DND-41 (cell line): ENCODE measurements around the gene SFT2D1.

Experiments
- ATAC-seq: fragments of 200-7000 bp; cut with Tn5 transposase; 3 replicates; pipeline ENCODE4 v1.9.1; 2021; ENCODE audit warnings: low read depth; ENCODE audit not compliant: insufficient read depth
- DNase-seq: peaks from one replicate; pipeline ENCODE4 v3.0.0-alpha.2; 2020
- H2AFZ ChIP-seq: 2 replicates; pipeline ENCODE4 v1.6.0; 2012; ENCODE audit warnings: low read depth, low read length
- H3K27ac ChIP-seq: 2 replicates; pipeline ENCODE4 v1.5.1; 2012; ENCODE audit warnings: low read length, inconsistent platforms
- H3K27me3 ChIP-seq: fragments of 200-600 bp; sonication (generic); 2 replicates; pipeline ENCODE4 v1.6.0; 2012; ENCODE audit warnings: low read length, mild to moderate bottlenecking, inconsistent platforms; ENCODE audit not compliant: insufficient read depth, poor library complexity
- H3K36me3 ChIP-seq: 2 replicates; pipeline ENCODE4 v1.5.1; 2012; ENCODE audit warnings: low read length, inconsistent platforms; ENCODE audit not compliant: insufficient read depth
- H3K4me1 ChIP-seq: 2 replicates; pipeline ENCODE4 v1.5.1; 2012; ENCODE audit warnings: mild to moderate bottlenecking, low read length; ENCODE audit not compliant: insufficient read depth
- H3K4me2 ChIP-seq: 2 replicates; pipeline ENCODE4 v1.6.0; 2012; ENCODE audit warnings: mild to moderate bottlenecking, moderate library complexity, low read length, inconsistent platforms; ENCODE audit not compliant: insufficient read depth
- H3K4me3 ChIP-seq, 2 experiments: fragments of 200-600 bp in 1 of 2; shearing (Covaris generic) in 1 of 2; 2 replicates each; pipeline ENCODE4 v1.5.1; 2012 to 2016; ENCODE audit warnings: inconsistent platforms in 2 of 2, low read length in 2 of 2, mild to moderate bottlenecking in 2 of 2, low read depth in 1 of 2, moderate library complexity in 1 of 2
- H3K79me2 ChIP-seq: 2 replicates; pipeline ENCODE4 v1.6.0; 2012; ENCODE audit warnings: low read length, inconsistent platforms; ENCODE audit not compliant: insufficient read depth
- H3K9ac ChIP-seq: 2 replicates; pipeline ENCODE4 v1.6.0; 2012; ENCODE audit warnings: low read depth, mild to moderate bottlenecking, inconsistent platforms, low read length, moderate library complexity
- H3K9me3 ChIP-seq: 2 replicates; pipeline ENCODE4 v1.5.1; 2012; ENCODE audit warnings: low read length, moderate library complexity, mild to moderate bottlenecking, inconsistent platforms; ENCODE audit not compliant: insufficient read depth, severe bottlenecking
- H4K20me1 ChIP-seq: 2 replicates; pipeline ENCODE4 v1.6.0; 2012; ENCODE audit warnings: low read length; ENCODE audit not compliant: insufficient read depth
- EZH2 ChIP-seq: IDR thresholded peaks from 3 replicates; pipeline ENCODE4 v1.6.1; 2012; ENCODE audit warnings: borderline replicate concordance, low read depth, mild to moderate bottlenecking, moderate library complexity, low read length, inconsistent platforms; ENCODE audit not compliant: severe bottlenecking
- TF ChIP-seq, protein P1 (sequence below): IDR thresholded peaks from 2 replicates; pipeline ENCODE4 v1.5.1; 2012; ENCODE audit warnings: borderline replicate concordance, low read length, moderate library complexity, mild to moderate bottlenecking; ENCODE audit not compliant: poor library complexity, severe bottlenecking; ENCODE audit errors: extremely low read depth

The SFT2D1 gene

DNA sequence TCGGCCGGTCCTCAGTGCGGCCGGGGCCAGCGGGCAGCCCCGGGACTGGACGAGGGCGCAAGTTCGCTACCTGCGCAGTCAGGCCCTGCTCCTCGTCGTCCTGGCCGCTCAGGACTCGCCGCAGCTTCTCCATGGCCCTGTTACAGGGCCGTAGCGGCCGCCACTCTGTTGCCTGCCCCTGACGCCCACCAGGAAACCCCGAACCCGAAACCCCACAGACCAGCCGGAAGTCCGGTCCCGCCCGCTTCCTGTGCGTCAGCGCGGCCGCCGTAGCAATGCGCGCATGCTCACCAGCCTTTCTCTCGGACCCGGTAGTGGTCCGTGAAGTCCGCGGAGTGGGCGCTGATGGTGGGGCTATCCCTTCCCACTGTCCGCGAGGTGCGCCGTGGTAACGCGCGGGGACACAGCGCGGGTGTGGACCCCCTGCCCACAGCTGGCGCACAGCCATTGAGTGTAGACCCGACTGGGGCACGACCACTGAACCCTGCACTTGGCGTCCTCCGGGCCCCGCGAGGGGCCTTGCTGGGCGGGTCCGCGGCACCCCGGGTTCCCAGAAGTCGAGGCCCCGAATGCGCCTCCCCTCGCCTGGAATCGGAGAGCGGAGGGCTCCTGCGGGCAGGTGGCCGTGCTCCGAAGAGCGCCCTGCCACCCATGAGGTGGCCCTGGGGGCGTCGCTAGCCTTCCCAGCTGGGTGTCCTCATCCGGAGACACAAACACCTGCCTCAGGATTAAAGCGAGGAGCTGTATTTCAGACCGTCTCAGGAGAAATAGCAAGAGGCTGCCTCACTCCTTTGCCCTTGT is at the start of gene SFT2D1:
SFT2D1 (minus strand) TSS at position 197 of the 801 bp plus-strand sequence; CDS start at position 133, 64 bp downstream.
- peaks cover 33% of the 10 kb centered on the region for H4K20me1 ChIP-seq
- peak within 1 kb of the TSS; percentile 67 for H3K4me2 ChIP-seq
- no peaks in the 10 kb centered on the region for H3K27me3 ChIP-seq
- H3K4me1 ChIP-seq, result peaks cover 50% of the 10 kb centered on the region
- peaks cover 54% of the 10 kb centered on the region for H3K79me2 ChIP-seq
- no peak for TF ChIP-seq EZH2
- TF ChIP-seq, protein P1, sequence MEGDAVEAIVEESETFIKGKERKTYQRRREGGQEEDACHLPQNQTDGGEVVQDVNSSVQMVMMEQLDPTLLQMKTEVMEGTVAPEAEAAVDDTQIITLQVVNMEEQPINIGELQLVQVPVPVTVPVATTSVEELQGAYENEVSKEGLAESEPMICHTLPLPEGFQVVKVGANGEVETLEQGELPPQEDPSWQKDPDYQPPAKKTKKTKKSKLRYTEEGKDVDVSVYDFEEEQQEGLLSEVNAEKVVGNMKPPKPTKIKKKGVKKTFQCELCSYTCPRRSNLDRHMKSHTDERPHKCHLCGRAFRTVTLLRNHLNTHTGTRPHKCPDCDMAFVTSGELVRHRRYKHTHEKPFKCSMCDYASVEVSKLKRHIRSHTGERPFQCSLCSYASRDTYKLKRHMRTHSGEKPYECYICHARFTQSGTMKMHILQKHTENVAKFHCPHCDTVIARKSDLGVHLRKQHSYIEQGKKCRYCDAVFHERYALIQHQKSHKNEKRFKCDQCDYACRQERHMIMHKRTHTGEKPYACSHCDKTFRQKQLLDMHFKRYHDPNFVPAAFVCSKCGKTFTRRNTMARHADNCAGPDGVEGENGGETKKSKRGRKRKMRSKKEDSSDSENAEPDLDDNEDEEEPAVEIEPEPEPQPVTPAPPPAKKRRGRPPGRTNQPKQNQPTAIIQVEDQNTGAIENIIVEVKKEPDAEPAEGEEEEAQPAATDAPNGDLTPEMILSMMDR, result no peak
- H3K4me3 ChIP-seq, result peak within 1 kb of the TSS; percentile 76 to 79
- ATAC-seq (peak; percentile 78), DNase-seq (peak; percentile 81)
- H3K9ac ChIP-seq, result peak within 1 kb of the TSS; percentile 87
- peaks cover 29% of the 10 kb centered on the region for H3K36me3 ChIP-seq
- peak within 1 kb of the TSS; percentile 77 for H3K27ac ChIP-seq
- no peaks in the 10 kb centered on the region for H3K9me3 ChIP-seq
- peak within 1 kb of the TSS; percentile 90 for H2AFZ ChIP-seq

GRCh38 chr6:166389119-166389518 is 46.8 kb upstream of the SFT2D1 start:
- Histone ChIP-seq H3K4me1 (peaks cover 5% of the 10 kb centered on the region; the same call in 1 of the 2 replicates), H3K4me3 (no peak overlapping the region), H3K27ac (no peak overlapping the region), H3K27me3 (no peaks in the 10 kb centered on the region), H4K20me1 (no peaks in the 10 kb centered on the region), H3K9ac (no peak overlapping the region), H3K9me3 (no peaks in the 10 kb centered on the region), H3K4me2 (no peak overlapping the region), H2AFZ (no peak overlapping the region), H3K36me3 (no peaks in the 10 kb centered on the region), H3K79me2 (0 out of 2 replicates have a peak, but pooled peaks cover 4% of the 10 kb centered on the region)
- DNase-seq, result no peak
- TF ChIP-seq, protein P1, result no peak
- TF ChIP-seq EZH2, result no peak
- no peak for ATAC-seq

- no peak overlapping the region for H3K4me3 ChIP-seq
- no peaks in the 10 kb centered on the region for H3K36me3 ChIP-seq
These were observed 46.1 kb upstream of the SFT2D1 start for GRCh38 chr6:166388290-166389004.

More at GRCh38 chr6:166388290-166389004, 46.1 kb upstream of the SFT2D1 start:
- Histone ChIP-seq H3K4me1 (peaks cover 10% of the 10 kb centered on the region; the same call in 1 of the 2 replicates), H3K27me3 (no peaks in the 10 kb centered on the region), H3K9me3 (no peaks in the 10 kb centered on the region), H3K9ac (no peak overlapping the region), H4K20me1 (no peaks in the 10 kb centered on the region), H3K27ac (no peak overlapping the region), H2AFZ (no peak overlapping the region), H3K79me2 (0 out of 2 replicates have a peak, but pooled peaks cover 8% of the 10 kb centered on the region), H3K4me2 (no peak overlapping the region)
- no peak for DNase-seq
- TF ChIP-seq, protein P1, result no peak
- no peak for TF ChIP-seq EZH2
- no peak for ATAC-seq
